ENCODE measurements around the gene RAD21L1.
A peak's percentile ranks its signal among the peaks of the same experiment; 100 is the strongest.
"Not testable (repeated sequence)": the region's sequence is repeated elsewhere in the genome, so short reads cannot be mapped to it uniquely, and the experiment has no call there.

Gene RAD21L1

GRCh38 chr20:1232286-1233111, 6.7 kb downstream of the RAD21L1 start:
- DNase-seq, result no peak

- no peak for DNase-seq
Observed at GRCh38 chr20:1240549-1240948, 14.7 kb downstream of the RAD21L1 start.

GRCh38 chr20:1241456-1241855, 15.6 kb downstream of the RAD21L1 start:
- DNase-seq, result no peak

GRCh38 chr20:1242099-1242498, 16.3 kb downstream of the RAD21L1 start:
- DNase-seq, result no peak

- no peak for DNase-seq
Observed at GRCh38 chr20:1242530-1242929, 16.7 kb downstream of the RAD21L1 start.

GRCh38 chr20:1245578-1245977, 19.7 kb downstream of the RAD21L1 start:
- no peak for DNase-seq

- DNase-seq, result no peak
Observed at GRCh38 chr20:1247689-1248088, 21.8 kb downstream of the RAD21L1 start.

- not testable (repeated sequence) for DNase-seq
Observed at GRCh38 chr20:1250282-1250681, 24.4 kb downstream of the RAD21L1 start.

- DNase-seq, result no peak
Observed at GRCh38 chr20:1252416-1252815, 26.6 kb downstream of the RAD21L1 start.

GRCh38 chr20:1254254-1254653, 28.4 kb downstream of the RAD21L1 start:
- DNase-seq, result no peak

- DNase-seq, result no peak
Observed at GRCh38 chr20:1255675-1256074, 29.8 kb downstream of the RAD21L1 start.

GRCh38 chr20:1263853-1264252, 38.0 kb downstream of the RAD21L1 start:
- DNase-seq, result no peak

GRCh38 chr20:1264727-1265126, 38.9 kb downstream of the RAD21L1 start:
- peak; percentile 11 for DNase-seq

GRCh38 chr20:1265226-1265915, 39.5 kb downstream of the RAD21L1 start:
- DNase-seq, result no peak

GRCh38 chr20:1265916-1266166, 40.0 kb downstream of the RAD21L1 start:
- no peak for DNase-seq

GRCh38 chr20:1266167-1266973, 40.5 kb downstream of the RAD21L1 start, which contains the start of gene SNPH:
SNPH (plus strand) TSS chr20:1266294; CDS start chr20:1296240, 29,946 bp downstream.
- peak; percentile 70 for DNase-seq

- no peak for DNase-seq
Observed at GRCh38 chr20:1267161-1267560, 41.3 kb downstream of the RAD21L1 start.

GRCh38 chr20:1267809-1268374, 42.0 kb downstream of the RAD21L1 start:
- DNase-seq, result no peak

- DNase-seq, result no peak
Observed at GRCh38 chr20:1269235-1269634, 43.4 kb downstream of the RAD21L1 start.

- no peak for DNase-seq
Observed at GRCh38 chr20:1269850-1270249, 44.0 kb downstream of the RAD21L1 start.

- DNase-seq, result no peak
Observed at GRCh38 chr20:1272368-1273100, 46.7 kb downstream of the RAD21L1 start.

- no peak for DNase-seq
Observed at GRCh38 chr20:1273366-1273765, 47.5 kb downstream of the RAD21L1 start.

All from NCI-H69 (cell line).